WTC11 (cell line): ENCODE measurements around the gene ACVR2A. TPM values are rescaled to one million over a fixed set of nuclear protein-coding genes. Genes with fewer than 3 reads are reported as not detected.

ENCODE experiments used
- ATAC-seq: fragments of 200-7000 bp; cut with Tn5 transposase; 2 replicates; pipeline ENCODE4 v1.10.0; 2021; ENCODE audit warnings: mild to moderate bottlenecking, moderate library complexity
- CTCF ChIA-PET: fragments of 300-600 bp; sonication (Branson Sonifier 250); formaldehyde crosslinking; loops from one replicate; lab custom pipeline; 2021; ENCODE audit warnings: antibody characterized with exemption; lab: Charles Lee
- POLR2A ChIA-PET: fragments of 350-600 bp; sonication (Branson Sonifier 250); formaldehyde crosslinking; loops from one replicate; lab custom pipeline; 2021; ENCODE audit warnings: antibody characterized with exemption; lab: Charles Lee
- DNase-seq: peaks from one replicate; pipeline ENCODE4 v3.0.0; 2021; ENCODE audit warnings: low spot score
- H3K27ac Mint-ChIP-seq: 2 replicates; pipeline ENCODE4 v1.8.0; 2021; ENCODE audit warnings: mixed read lengths
- H3K27me3 Mint-ChIP-seq: 2 replicates; pipeline ENCODE4 v1.8.0; 2021; ENCODE audit warnings: low read depth, mild to moderate bottlenecking, moderate library complexity, mixed read lengths
- H3K36me3 Mint-ChIP-seq: 2 replicates; pipeline ENCODE4 v1.8.0; 2021; ENCODE audit warnings: mixed read lengths
- H3K4me1 Mint-ChIP-seq: 2 replicates; pipeline ENCODE4 v1.8.0; 2022; ENCODE audit warnings: mixed read lengths
- H3K4me3 Mint-ChIP-seq: 2 replicates; pipeline ENCODE4 v1.8.0; 2021; ENCODE audit warnings: mild to moderate bottlenecking, moderate library complexity, mixed read lengths
- H3K9me3 Mint-ChIP-seq: 2 replicates; pipeline ENCODE4 v1.8.0; 2021; ENCODE audit warnings: mixed read lengths
- ELF4 ChIP-seq: sonication (generic); formaldehyde crosslinking; IDR thresholded peaks from 2 replicates; pipeline ENCODE4 v1.8.1; 2022; ENCODE audit warnings: low read depth, mild to moderate bottlenecking, moderate library complexity, missing genetic modification reagents
- FOXP1 ChIP-seq: sonication (generic); formaldehyde crosslinking; IDR thresholded peaks from 2 replicates; pipeline ENCODE4 v1.8.0; 2022; ENCODE audit warnings: missing genetic modification reagents, mild to moderate bottlenecking, moderate library complexity, borderline replicate concordance
- GABPB1 ChIP-seq: sonication (generic); formaldehyde crosslinking; IDR thresholded peaks from 2 replicates; pipeline ENCODE4 v1.8.1; 2023; ENCODE audit warnings: mild to moderate bottlenecking, missing genetic modification reagents
- HMGA2 ChIP-seq: fragments of 250-450 bp; sonication (Bioruptor Pico); IDR thresholded peaks from 2 replicates; pipeline ENCODE4 v1.4.0; 2021; ENCODE audit warnings: mild to moderate bottlenecking, moderate library complexity
- IRF2 ChIP-seq: sonication (generic); formaldehyde crosslinking; IDR thresholded peaks from 2 replicates; pipeline ENCODE4 v1.8.0; 2022; ENCODE audit warnings: low read depth, missing genetic modification reagents, borderline replicate concordance
- MYBL2 ChIP-seq: sonication (generic); formaldehyde crosslinking; IDR thresholded peaks from 2 replicates; pipeline ENCODE4 v1.8.1; 2023; ENCODE audit warnings: mild to moderate bottlenecking, moderate library complexity, missing genetic modification reagents
- NFATC4 ChIP-seq: fragments of 250-450 bp; sonication (Bioruptor Pico); IDR thresholded peaks from 2 replicates; pipeline ENCODE4 v1.9.0; 2021; ENCODE audit warnings: mild to moderate bottlenecking
- NFYB ChIP-seq: sonication (generic); formaldehyde crosslinking; conservative IDR thresholded peaks from 2 replicates; pipeline ENCODE4 v1.8.0; 2022; ENCODE audit warnings: low read depth, missing genetic modification reagents
- PRRX2 ChIP-seq: fragments of 250-450 bp; sonication (Bioruptor Pico); IDR thresholded peaks from 2 replicates; pipeline ENCODE4 v1.8.0; 2021; ENCODE audit warnings: mild to moderate bottlenecking
- SMAD3 ChIP-seq: sonication (generic); formaldehyde crosslinking; IDR thresholded peaks from 2 replicates; pipeline ENCODE4 v1.8.0; 2022; ENCODE audit warnings: missing genetic modification reagents, mild to moderate bottlenecking, borderline replicate concordance
- TEAD4 ChIP-seq: sonication (generic); formaldehyde crosslinking; IDR thresholded peaks from 2 replicates; pipeline ENCODE4 v1.8.0; 2022; ENCODE audit warnings: mild to moderate bottlenecking, missing genetic modification reagents
- ZNF416 ChIP-seq: fragments of 250-450 bp; sonication (Bioruptor Pico); IDR thresholded peaks from 2 replicates; pipeline ENCODE4 v1.9.0; 2021; ENCODE audit warnings: mild to moderate bottlenecking, inconsistent platforms
- ZNF671 ChIP-seq: fragments of 250-450 bp; sonication (Bioruptor Pico); IDR thresholded peaks from 2 replicates; pipeline ENCODE4 v1.8.0; 2021; ENCODE audit warnings: mild to moderate bottlenecking
- total RNA-seq: library from RNA; stranded (reverse); gene quantifications from 3 replicates; pipeline ENCODE4 v1.2.3, GENCODE V29; 2021
- TF ChIP-seq, protein P1 (sequence below): fragments of 200-600 bp; IDR thresholded peaks from 2 replicates; pipeline ENCODE4 v1.8.0; 2022; ENCODE audit warnings: antibody characterized with exemption
- TF ChIP-seq, protein P2 (sequence below): sonication (generic); formaldehyde crosslinking; IDR thresholded peaks from 2 replicates; pipeline ENCODE4 v1.8.1; 2023; ENCODE audit warnings: mild to moderate bottlenecking, missing genetic modification reagents, borderline replicate concordance
- TF ChIP-seq, protein P3 (sequence below): sonication (generic); formaldehyde crosslinking; IDR thresholded peaks from 2 replicates; pipeline ENCODE4 v1.8.0; 2023; ENCODE audit warnings: mild to moderate bottlenecking, missing genetic modification reagents
- TF ChIP-seq, protein P4 (sequence below): sonication (generic); formaldehyde crosslinking; IDR thresholded peaks from 2 replicates; pipeline ENCODE4 v1.8.1; 2022; ENCODE audit warnings: low read depth, mild to moderate bottlenecking, moderate library complexity, missing genetic modification reagents, borderline replicate concordance
- TF ChIP-seq, protein P5 (sequence below): sonication (generic); formaldehyde crosslinking; conservative IDR thresholded peaks from 2 replicates; pipeline ENCODE4 v1.8.1; 2022; ENCODE audit warnings: mild to moderate bottlenecking, missing genetic modification reagents

ACVR2A gene
- total RNA-seq, 1 experiment from 2014 or later = 11.7 TPM

DNA sequence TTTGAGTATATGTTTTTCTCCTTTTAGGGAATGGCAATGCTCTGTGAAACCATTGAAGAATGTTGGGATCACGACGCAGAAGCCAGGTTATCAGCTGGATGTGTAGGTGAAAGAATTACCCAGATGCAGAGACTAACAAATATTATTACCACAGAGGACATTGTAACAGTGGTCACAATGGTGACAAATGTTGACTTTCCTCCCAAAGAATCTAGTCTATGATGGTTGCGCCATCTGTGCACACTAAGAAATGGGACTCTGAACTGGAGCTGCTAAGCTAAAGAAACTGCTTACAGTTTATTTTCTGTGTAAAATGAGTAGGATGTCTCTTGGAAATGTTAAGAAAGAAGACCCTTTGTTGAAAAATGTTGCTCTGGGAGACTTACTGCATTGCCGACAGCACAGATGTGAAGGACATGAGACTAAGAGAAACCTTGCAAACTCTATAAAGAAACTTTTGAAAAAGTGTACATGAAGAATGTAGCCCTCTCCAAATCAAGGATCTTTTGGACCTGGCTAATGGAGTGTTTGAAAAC is 82.3 kb downstream of the ACVR2A start:
- H3K36me3 Mint-ChIP-seq = peaks cover 3% of the 10 kb centered on the region
- no peak for TF ChIP-seq FOXP1
- TF ChIP-seq GABPB1 (CRISPR knock-in tag) = peak; percentile 88
- TF ChIP-seq NFATC4 (CRISPR knock-in tag) = no peak
- no peak for TF ChIP-seq ZNF671
- no peak overlapping the region for H3K4me3 Mint-ChIP-seq
- CTCF ChIA-PET = interaction anchor here (1.2 kb wide), 1 partner anchor 583 kb away, joined by 3 read pairs; no protein-coding TSS in a partner anchor
- no peaks in the 10 kb centered on the region for H3K27me3 Mint-ChIP-seq
- no peaks in the 10 kb centered on the region for H3K4me1 Mint-ChIP-seq
- POLR2A ChIA-PET = no interaction called here
- H3K9me3 Mint-ChIP-seq = no peaks in the 10 kb centered on the region
- DNase-seq (no peak), ATAC-seq (no peak)
- no peak overlapping the region for H3K27ac Mint-ChIP-seq

- ChIA-PET CTCF (interaction anchor here (1.8 kb wide), 1 partner anchor 575 kb away, joined by 8 read pairs; no protein-coding TSS in a partner anchor), POLR2A (no interaction called here)
- H3K27ac Mint-ChIP-seq = no peak overlapping the region
- H3K4me1 Mint-ChIP-seq = peaks cover 9% of the 10 kb centered on the region; the same call in 1 of the 2 replicates
- DNase-seq (no peak), ATAC-seq (peak; percentile 47)
- no peaks in the 10 kb centered on the region for H3K9me3 Mint-ChIP-seq
- no peak overlapping the region for H3K4me3 Mint-ChIP-seq
- TF ChIP-seq ZNF416 (CRISPR knock-in tag) (no peak), PRRX2 (CRISPR knock-in tag) (no peak), TEAD4 (CRISPR knock-in tag) (no peak), ELF4 (CRISPR knock-in tag) (no peak), IRF2 (CRISPR knock-in tag) (no peak), SMAD3 (CRISPR knock-in tag) (no peak), MYBL2 (CRISPR knock-in tag) (no peak), NFYB (CRISPR knock-in tag) (no peak), HMGA2 (CRISPR knock-in tag) (no peak), NFATC4 (CRISPR knock-in tag) (no peak)
- TF ChIP-seq, protein P1, sequence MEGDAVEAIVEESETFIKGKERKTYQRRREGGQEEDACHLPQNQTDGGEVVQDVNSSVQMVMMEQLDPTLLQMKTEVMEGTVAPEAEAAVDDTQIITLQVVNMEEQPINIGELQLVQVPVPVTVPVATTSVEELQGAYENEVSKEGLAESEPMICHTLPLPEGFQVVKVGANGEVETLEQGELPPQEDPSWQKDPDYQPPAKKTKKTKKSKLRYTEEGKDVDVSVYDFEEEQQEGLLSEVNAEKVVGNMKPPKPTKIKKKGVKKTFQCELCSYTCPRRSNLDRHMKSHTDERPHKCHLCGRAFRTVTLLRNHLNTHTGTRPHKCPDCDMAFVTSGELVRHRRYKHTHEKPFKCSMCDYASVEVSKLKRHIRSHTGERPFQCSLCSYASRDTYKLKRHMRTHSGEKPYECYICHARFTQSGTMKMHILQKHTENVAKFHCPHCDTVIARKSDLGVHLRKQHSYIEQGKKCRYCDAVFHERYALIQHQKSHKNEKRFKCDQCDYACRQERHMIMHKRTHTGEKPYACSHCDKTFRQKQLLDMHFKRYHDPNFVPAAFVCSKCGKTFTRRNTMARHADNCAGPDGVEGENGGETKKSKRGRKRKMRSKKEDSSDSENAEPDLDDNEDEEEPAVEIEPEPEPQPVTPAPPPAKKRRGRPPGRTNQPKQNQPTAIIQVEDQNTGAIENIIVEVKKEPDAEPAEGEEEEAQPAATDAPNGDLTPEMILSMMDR = no peak
- TF ChIP-seq, protein P2, sequence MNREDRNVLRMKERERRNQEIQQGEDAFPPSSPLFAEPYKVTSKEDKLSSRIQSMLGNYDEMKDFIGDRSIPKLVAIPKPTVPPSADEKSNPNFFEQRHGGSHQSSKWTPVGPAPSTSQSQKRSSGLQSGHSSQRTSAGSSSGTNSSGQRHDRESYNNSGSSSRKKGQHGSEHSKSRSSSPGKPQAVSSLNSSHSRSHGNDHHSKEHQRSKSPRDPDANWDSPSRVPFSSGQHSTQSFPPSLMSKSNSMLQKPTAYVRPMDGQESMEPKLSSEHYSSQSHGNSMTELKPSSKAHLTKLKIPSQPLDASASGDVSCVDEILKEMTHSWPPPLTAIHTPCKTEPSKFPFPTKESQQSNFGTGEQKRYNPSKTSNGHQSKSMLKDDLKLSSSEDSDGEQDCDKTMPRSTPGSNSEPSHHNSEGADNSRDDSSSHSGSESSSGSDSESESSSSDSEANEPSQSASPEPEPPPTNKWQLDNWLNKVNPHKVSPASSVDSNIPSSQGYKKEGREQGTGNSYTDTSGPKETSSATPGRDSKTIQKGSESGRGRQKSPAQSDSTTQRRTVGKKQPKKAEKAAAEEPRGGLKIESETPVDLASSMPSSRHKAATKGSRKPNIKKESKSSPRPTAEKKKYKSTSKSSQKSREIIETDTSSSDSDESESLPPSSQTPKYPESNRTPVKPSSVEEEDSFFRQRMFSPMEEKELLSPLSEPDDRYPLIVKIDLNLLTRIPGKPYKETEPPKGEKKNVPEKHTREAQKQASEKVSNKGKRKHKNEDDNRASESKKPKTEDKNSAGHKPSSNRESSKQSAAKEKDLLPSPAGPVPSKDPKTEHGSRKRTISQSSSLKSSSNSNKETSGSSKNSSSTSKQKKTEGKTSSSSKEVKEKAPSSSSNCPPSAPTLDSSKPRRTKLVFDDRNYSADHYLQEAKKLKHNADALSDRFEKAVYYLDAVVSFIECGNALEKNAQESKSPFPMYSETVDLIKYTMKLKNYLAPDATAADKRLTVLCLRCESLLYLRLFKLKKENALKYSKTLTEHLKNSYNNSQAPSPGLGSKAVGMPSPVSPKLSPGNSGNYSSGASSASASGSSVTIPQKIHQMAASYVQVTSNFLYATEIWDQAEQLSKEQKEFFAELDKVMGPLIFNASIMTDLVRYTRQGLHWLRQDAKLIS (CRISPR knock-in tag) = no peak
- TF ChIP-seq, protein P3, sequence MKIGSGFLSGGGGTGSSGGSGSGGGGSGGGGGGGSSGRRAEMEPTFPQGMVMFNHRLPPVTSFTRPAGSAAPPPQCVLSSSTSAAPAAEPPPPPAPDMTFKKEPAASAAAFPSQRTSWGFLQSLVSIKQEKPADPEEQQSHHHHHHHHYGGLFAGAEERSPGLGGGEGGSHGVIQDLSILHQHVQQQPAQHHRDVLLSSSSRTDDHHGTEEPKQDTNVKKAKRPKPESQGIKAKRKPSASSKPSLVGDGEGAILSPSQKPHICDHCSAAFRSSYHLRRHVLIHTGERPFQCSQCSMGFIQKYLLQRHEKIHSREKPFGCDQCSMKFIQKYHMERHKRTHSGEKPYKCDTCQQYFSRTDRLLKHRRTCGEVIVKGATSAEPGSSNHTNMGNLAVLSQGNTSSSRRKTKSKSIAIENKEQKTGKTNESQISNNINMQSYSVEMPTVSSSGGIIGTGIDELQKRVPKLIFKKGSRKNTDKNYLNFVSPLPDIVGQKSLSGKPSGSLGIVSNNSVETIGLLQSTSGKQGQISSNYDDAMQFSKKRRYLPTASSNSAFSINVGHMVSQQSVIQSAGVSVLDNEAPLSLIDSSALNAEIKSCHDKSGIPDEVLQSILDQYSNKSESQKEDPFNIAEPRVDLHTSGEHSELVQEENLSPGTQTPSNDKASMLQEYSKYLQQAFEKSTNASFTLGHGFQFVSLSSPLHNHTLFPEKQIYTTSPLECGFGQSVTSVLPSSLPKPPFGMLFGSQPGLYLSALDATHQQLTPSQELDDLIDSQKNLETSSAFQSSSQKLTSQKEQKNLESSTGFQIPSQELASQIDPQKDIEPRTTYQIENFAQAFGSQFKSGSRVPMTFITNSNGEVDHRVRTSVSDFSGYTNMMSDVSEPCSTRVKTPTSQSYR (CRISPR knock-in tag) = no peak
- TF ChIP-seq, protein P4, sequence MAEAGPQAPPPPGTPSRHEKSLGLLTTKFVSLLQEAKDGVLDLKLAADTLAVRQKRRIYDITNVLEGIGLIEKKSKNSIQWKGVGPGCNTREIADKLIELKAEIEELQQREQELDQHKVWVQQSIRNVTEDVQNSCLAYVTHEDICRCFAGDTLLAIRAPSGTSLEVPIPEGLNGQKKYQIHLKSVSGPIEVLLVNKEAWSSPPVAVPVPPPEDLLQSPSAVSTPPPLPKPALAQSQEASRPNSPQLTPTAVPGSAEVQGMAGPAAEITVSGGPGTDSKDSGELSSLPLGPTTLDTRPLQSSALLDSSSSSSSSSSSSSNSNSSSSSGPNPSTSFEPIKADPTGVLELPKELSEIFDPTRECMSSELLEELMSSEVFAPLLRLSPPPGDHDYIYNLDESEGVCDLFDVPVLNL (CRISPR knock-in tag) = no peak
- TF ChIP-seq, protein P5, sequence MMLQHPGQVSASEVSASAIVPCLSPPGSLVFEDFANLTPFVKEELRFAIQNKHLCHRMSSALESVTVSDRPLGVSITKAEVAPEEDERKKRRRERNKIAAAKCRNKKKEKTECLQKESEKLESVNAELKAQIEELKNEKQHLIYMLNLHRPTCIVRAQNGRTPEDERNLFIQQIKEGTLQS (CRISPR knock-in tag) = no peak
- TF ChIP-seq, all 79 proteins: peak for 0
- Mint-ChIP-seq H3K36me3 (peaks cover 27% of the 10 kb centered on the region), H3K27me3 (no peaks in the 10 kb centered on the region)
These were observed 89.1 kb downstream of the ACVR2A start for GRCh38 chr2:147933931-147934330.
